ENCODE data around the gene ARL5A. TPM values are rescaled to one million over a fixed set of nuclear protein-coding genes. Genes with fewer than 3 reads are reported as not detected.

ARL5A gene
- total RNA-seq, 2 experiments from 2014 or later: 78.7 to 79.9 TPM

- Mint-ChIP-seq H3K36me3 (ENCODE audit: low read depth) (peaks cover 23% of the 10 kb centered on the region), H3K4me1 (ENCODE audit: low read depth) (no peaks in the 10 kb centered on the region), H3K4me3 (no peak overlapping the region), H3K27me3 (no peaks in the 10 kb centered on the region), H3K9me3 (peaks cover 2% of the 10 kb centered on the region), H3K27ac (no peak overlapping the region)
- TF ChIP-seq CTCF (IDR thresholded peaks at IDR 0.05): no peak
- DNase-seq (no peak), ATAC-seq (no peak)
- ChIA-PET POLR2A (interaction anchor here (0.6 to 0.9 kb wide), 2 partner anchors 35 to 80 kb away, joined by 3 read pairs; partner anchors contain the start of gene ARL5A), CTCF (interaction anchor here (1.7 kb wide), 1 partner anchor 15 kb away, joined by 4 read pairs; no protein-coding TSS in a partner anchor)
- intact Hi-C loops (cut with micrococcal nuclease): no loop called here
Measured at GRCh38 chr2:151793123-151793522, 35.1 kb downstream of the ARL5A start.

- Mint-ChIP-seq H3K27ac (no peak overlapping the region), H3K27me3 (no peaks in the 10 kb centered on the region), H3K4me3 (no peak overlapping the region), H3K9me3 (peaks cover 2% of the 10 kb centered on the region), H3K36me3 (ENCODE audit: low read depth) (peaks cover 25% of the 10 kb centered on the region), H3K4me1 (ENCODE audit: low read depth) (no peaks in the 10 kb centered on the region)
- no peak for TF ChIP-seq CTCF (IDR thresholded peaks at IDR 0.05)
- intact Hi-C loops (cut with micrococcal nuclease): no loop called here
- no peak for DNase-seq
- CTCF ChIA-PET: interaction anchor here (1.7 kb wide), 1 partner anchor 15 kb away, joined by 4 read pairs; no protein-coding TSS in a partner anchor
- ATAC-seq: no peak
- POLR2A ChIA-PET: interaction anchor here (0.6 kb wide), 1 partner anchor 80 kb away, joined by 3 read pairs; no protein-coding TSS in a partner anchor
Measured at GRCh38 chr2:151792589-151792988, 35.6 kb downstream of the ARL5A start.

- Mint-ChIP-seq H3K27ac (no peak overlapping the region), H3K27me3 (no peaks in the 10 kb centered on the region), H3K36me3 (ENCODE audit: low read depth) (peaks cover 21% of the 10 kb centered on the region), H3K4me3 (no peak overlapping the region), H3K9me3 (peaks cover 2% of the 10 kb centered on the region), H3K4me1 (ENCODE audit: low read depth) (no peaks in the 10 kb centered on the region)
- DNase-seq (no peak), ATAC-seq (no peak)
- intact Hi-C loops (cut with micrococcal nuclease): no loop called here
- CTCF ChIA-PET: interaction anchor here (1.0 kb wide), 1 partner anchor 235 kb away, joined by 4 read pairs; no protein-coding TSS in a partner anchor
- POLR2A ChIA-PET: no interaction called here
- no peak for TF ChIP-seq CTCF (IDR thresholded peaks at IDR 0.05)
Measured at GRCh38 chr2:151791545-151791944, 36.7 kb downstream of the ARL5A start.

GRCh38 chr2:151790689-151791088 lies 37.5 kb downstream of the ARL5A start:
- DNase-seq: no peak
- Mint-ChIP-seq H3K36me3 (ENCODE audit: low read depth) (peaks cover 23% of the 10 kb centered on the region), H3K9me3 (peaks cover 2% of the 10 kb centered on the region), H3K4me1 (ENCODE audit: low read depth) (no peaks in the 10 kb centered on the region), H3K4me3 (no peak overlapping the region), H3K27ac (no peak overlapping the region), H3K27me3 (no peaks in the 10 kb centered on the region)
- no peak for ATAC-seq
- ChIA-PET POLR2A (interaction anchor here (0.7 kb wide), 1 partner anchor 364 kb away, joined by 3 read pairs; no protein-coding TSS in a partner anchor), CTCF (no interaction called here)
- TF ChIP-seq CTCF (IDR thresholded peaks at IDR 0.05): no peak
- intact Hi-C loops (cut with micrococcal nuclease): no loop called here

GRCh38 chr2:151789055-151789834 lies 39.0 kb downstream of the ARL5A start:
- Mint-ChIP-seq H3K27ac (no peak overlapping the region), H3K36me3 (ENCODE audit: low read depth) (peaks cover 31% of the 10 kb centered on the region), H3K4me1 (ENCODE audit: low read depth) (no peaks in the 10 kb centered on the region), H3K9me3 (peaks cover 2% of the 10 kb centered on the region), H3K4me3 (no peak overlapping the region), H3K27me3 (no peaks in the 10 kb centered on the region)
- no peak for TF ChIP-seq CTCF (IDR thresholded peaks at IDR 0.05)
- no peak for DNase-seq
- ChIA-PET POLR2A (interaction anchor here (0.5 kb wide), 1 partner anchor 238 kb away, joined by 3 read pairs; no protein-coding TSS in a partner anchor), CTCF (interaction anchor here (1.0 to 1.6 kb wide), 2 partner anchors 18 to 28 kb away, joined by 3 to 5 read pairs; no protein-coding TSS in a partner anchor)
- no peak for ATAC-seq
- intact Hi-C loops (cut with micrococcal nuclease): no loop called here
